Neural crest cell (in vitro differentiated cells): ENCODE measurements around the gene CHKA. TPM values are rescaled to one million over a fixed set of nuclear protein-coding genes. Genes with fewer than 3 reads are reported as not detected.
A peak's percentile ranks its signal among the peaks of the same experiment; 100 is the strongest.

Source experiments
- DNase-seq: peaks from one replicate; pipeline ENCODE4 v3.0.0; 2021; ENCODE audit warnings: low read depth, mixed read lengths, low spot score
- H3K27ac Mint-ChIP-seq: one replicate; pipeline ENCODE4 v1.8.0; 2021; ENCODE audit warnings: mild to moderate bottlenecking, mixed read lengths; ENCODE audit not compliant: unreplicated experiment
- H3K27me3 Mint-ChIP-seq: 2 replicates; pipeline ENCODE4 v1.8.0; 2021; ENCODE audit warnings: low read depth, mild to moderate bottlenecking, mixed read lengths
- H3K36me3 Mint-ChIP-seq: 2 replicates; pipeline ENCODE4 v1.8.0; 2021; ENCODE audit warnings: low read depth, mild to moderate bottlenecking, mixed read lengths
- H3K4me1 Mint-ChIP-seq: 2 replicates; pipeline ENCODE4 v1.8.0; 2021; ENCODE audit warnings: mixed read lengths
- H3K4me3 Mint-ChIP-seq: one replicate; pipeline ENCODE4 v1.8.0; 2021; ENCODE audit warnings: mild to moderate bottlenecking, mixed read lengths
- H3K9me3 Mint-ChIP-seq: 2 replicates; pipeline ENCODE4 v1.8.0; 2021; ENCODE audit warnings: mixed read lengths
- CTCF ChIP-seq: fragments of 200-600 bp; sonication (generic); conservative IDR thresholded peaks from 2 replicates; pipeline ENCODE4 v1.5.0; 2021; ENCODE audit warnings: antibody characterized with exemption, mild to moderate bottlenecking
- microRNA-seq: library from miRNA; unstranded; fragments of <30 nt; microRNA quantifications from one replicate; pipeline ENCODE4, GENCODE V29; 2020
- total RNA-seq: library from RNA; stranded (reverse); gene quantifications from 2 replicates; pipeline ENCODE4 v1.2.1, GENCODE V29; 2021

The CHKA gene
- total RNA-seq, 1 donor from 2014 or later: 44.2 TPM

- Mint-ChIP-seq H3K4me1 (peaks cover 4% of the 10 kb centered on the region), H3K9me3 (no peaks in the 10 kb centered on the region), H3K4me3 (peak overlapping the region; percentile 75), H3K36me3 (no peaks in the 10 kb centered on the region), H3K27me3 (peaks cover 39% of the 10 kb centered on the region), H3K27ac (no peak overlapping the region)
- no peak for TF ChIP-seq CTCF
- no peak for DNase-seq
These were observed 118.0 kb downstream of the CHKA start for GRCh38 chr11:68002938-68003845.

Small RNA genes lying within 50 kb of the gene (microRNA-seq; reads per million reads assigned to microRNA genes)
- not detected for gene MIR4691
- gene MIR6753: not detected
- 7.1 reads per million, percentile 8 among the genes with 10 or more reads in this experiment for gene MIR7113

Other genes starting within 250 kb of the CHKA start
- 3.9 and 4.3 TPM in 2 replicates for gene UNC93B1, start 117.3 kb downstream of the CHKA start, total RNA-seq
- 0.23 and 0.35 TPM in 2 replicates for gene ALDH3B1, start 111.1 kb downstream of the CHKA start, total RNA-seq
- gene NDUFS8, start 90.7 kb downstream of the CHKA start, total RNA-seq: 150 and 155 TPM in 2 replicates
- 8.1 and 10.2 TPM in 2 replicates for gene TCIRG1, start 82.4 kb downstream of the CHKA start, total RNA-seq
- 42.7 and 43.7 TPM in 2 replicates for gene KMT5B, start 91.9 kb upstream of the CHKA start, total RNA-seq
- gene C11orf24, start 150.6 kb upstream of the CHKA start, total RNA-seq: 54.2 and 54.5 TPM in 2 replicates
- gene LRP5, start 191.2 kb upstream of the CHKA start, total RNA-seq: 43.4 and 44.3 TPM in 2 replicates